ENCODE measurements around the gene CCT7. TPM values are rescaled to one million over a fixed set of nuclear protein-coding genes. Genes with fewer than 3 reads are reported as not detected.

CCT7 gene
- total RNA-seq, 1 donor from 2014 or later: 446 TPM

DNA sequence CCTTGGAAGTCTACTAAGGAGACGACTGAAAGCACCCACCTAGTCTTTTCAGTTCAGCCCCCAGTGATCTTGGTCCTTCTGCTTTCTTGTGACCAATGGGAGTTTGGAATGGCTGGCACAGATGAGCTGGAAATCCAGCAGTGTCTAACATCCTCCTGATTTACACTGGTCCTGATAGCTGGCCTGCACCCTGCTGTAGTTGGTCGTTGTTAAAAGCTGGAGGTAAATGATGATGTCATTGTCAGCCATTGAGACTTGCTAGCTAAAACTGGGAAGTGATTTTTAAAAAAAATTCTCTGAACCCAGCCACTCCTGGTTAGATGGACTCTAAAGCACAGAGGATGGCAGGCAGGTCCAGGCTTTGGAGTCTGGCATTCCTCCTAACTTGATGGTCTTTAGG, 19.3 kb downstream of the CCT7 start:
- H3K4me1 Mint-ChIP-seq: no peaks in the 10 kb centered on the region
- peaks cover 4% of the 10 kb centered on the region for H3K36me3 Mint-ChIP-seq (ENCODE audit: low read depth)
- H3K9me3 Mint-ChIP-seq: no peaks in the 10 kb centered on the region
- peaks cover 2% of the 10 kb centered on the region for H3K27me3 Mint-ChIP-seq (ENCODE audit: low read depth)
- TF ChIP-seq, protein P1, sequence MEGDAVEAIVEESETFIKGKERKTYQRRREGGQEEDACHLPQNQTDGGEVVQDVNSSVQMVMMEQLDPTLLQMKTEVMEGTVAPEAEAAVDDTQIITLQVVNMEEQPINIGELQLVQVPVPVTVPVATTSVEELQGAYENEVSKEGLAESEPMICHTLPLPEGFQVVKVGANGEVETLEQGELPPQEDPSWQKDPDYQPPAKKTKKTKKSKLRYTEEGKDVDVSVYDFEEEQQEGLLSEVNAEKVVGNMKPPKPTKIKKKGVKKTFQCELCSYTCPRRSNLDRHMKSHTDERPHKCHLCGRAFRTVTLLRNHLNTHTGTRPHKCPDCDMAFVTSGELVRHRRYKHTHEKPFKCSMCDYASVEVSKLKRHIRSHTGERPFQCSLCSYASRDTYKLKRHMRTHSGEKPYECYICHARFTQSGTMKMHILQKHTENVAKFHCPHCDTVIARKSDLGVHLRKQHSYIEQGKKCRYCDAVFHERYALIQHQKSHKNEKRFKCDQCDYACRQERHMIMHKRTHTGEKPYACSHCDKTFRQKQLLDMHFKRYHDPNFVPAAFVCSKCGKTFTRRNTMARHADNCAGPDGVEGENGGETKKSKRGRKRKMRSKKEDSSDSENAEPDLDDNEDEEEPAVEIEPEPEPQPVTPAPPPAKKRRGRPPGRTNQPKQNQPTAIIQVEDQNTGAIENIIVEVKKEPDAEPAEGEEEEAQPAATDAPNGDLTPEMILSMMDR (conservative IDR thresholded peaks at IDR 0.05): no peak
- no peak overlapping the region for H3K27ac Mint-ChIP-seq (ENCODE audit: unreplicated experiment)
- DNase-seq (ENCODE audit: low read depth, low spot score): no peak
- H3K4me3 Mint-ChIP-seq: no peak overlapping the region

DNA sequence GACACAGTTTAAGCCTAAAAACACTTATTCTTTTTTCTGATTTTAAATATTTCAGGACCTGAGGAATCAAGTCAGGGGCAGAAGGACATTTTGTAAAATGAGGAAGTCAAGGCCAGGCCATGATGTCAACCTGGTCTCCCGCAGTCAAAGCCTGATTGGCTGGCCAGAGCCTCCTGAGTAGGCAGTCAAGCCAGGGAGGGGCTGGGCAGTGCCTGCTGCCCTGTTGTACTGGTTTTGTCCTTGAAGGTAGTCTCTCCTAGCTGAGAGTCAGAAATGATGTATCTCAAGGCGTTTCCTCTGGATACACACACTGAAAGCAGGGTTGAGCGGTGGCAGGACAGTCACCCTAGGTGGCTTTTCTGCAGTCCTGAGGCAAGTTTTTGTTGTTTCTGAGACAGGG, 19.8 kb downstream of the CCT7 start:
- Mint-ChIP-seq H3K36me3 (ENCODE audit: low read depth) (peaks cover 4% of the 10 kb centered on the region), H3K4me3 (no peak overlapping the region), H3K4me1 (no peaks in the 10 kb centered on the region), H3K27me3 (ENCODE audit: low read depth) (peaks cover 2% of the 10 kb centered on the region), H3K9me3 (no peaks in the 10 kb centered on the region), H3K27ac (ENCODE audit: unreplicated experiment) (no peak overlapping the region)
- TF ChIP-seq, protein P1 (conservative IDR thresholded peaks at IDR 0.05): no peak
- no peak for DNase-seq (ENCODE audit: low read depth, low spot score)

DNA sequence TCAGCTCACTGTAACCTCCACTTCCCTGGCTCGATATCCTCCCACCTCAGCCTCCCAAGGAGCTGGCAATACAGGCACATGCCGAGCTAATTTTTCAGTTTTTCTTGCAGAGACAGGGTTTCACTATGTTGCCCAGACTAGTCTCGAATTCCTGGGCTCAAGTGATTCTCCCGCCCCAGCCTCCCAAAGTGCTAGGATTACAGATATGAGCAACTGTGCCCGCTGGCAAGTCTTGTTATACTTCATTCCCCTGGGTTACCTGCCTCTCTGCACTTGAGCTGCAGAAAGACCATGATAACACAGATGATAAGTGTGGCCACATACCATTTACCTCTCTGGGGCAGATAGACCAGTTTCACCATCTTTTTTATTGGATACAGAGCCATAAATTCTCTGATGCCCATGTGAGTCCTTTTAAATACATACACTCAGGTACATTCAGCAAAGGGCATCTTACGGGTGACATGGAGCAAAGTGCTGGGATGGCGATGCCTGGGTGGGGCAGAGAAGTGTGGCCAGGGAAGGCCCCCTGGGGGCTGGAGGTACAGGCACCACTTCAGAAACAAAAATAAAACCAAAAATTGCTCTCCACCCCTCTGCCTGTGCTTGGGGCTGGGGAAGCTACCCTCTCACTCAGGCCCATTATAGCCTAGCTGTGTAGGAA, 20.4 kb downstream of the CCT7 start:
- TF ChIP-seq, protein P1 (conservative IDR thresholded peaks at IDR 0.05): no peak
- peaks cover 2% of the 10 kb centered on the region for H3K27me3 Mint-ChIP-seq (ENCODE audit: low read depth)
- peaks cover 2% of the 10 kb centered on the region for H3K36me3 Mint-ChIP-seq (ENCODE audit: low read depth)
- DNase-seq (ENCODE audit: low read depth, low spot score): no peak
- no peak overlapping the region for H3K4me3 Mint-ChIP-seq
- H3K9me3 Mint-ChIP-seq: no peaks in the 10 kb centered on the region
- no peaks in the 10 kb centered on the region for H3K4me1 Mint-ChIP-seq
- no peak overlapping the region for H3K27ac Mint-ChIP-seq (ENCODE audit: unreplicated experiment)

DNA sequence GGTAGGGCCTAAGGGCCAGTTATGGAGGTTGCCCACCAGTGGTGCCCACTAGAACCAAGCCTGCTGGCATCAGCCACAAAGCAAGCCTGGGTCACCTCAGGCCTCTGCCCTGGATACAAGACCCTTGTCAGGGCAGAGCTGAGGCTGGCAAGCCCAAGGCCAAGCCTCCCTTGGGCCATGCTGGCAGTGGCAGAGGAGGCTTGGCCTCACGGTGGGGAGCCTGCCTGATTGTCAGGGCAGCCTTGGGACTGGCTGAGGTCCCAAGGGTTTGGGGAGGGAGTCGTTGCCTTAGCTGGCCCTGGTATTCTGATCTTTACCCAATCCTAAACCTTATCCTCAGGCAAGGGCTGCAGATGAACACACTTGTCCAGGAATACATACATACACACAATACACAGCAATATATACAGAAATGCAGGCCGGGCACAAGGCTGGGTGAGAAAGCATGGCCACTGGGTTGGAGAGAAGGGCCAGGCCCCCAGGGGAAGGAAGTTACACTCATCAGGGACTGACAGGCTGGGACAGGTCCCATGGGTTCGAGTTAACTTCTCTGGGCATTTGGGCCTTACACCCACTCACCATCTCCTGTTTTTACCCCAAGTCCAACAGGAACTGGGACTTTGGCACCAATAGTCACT, 21.0 kb downstream of the CCT7 start:
- DNase-seq (ENCODE audit: low read depth, low spot score): no peak
- H3K9me3 Mint-ChIP-seq: no peaks in the 10 kb centered on the region
- TF ChIP-seq, protein P1 (conservative IDR thresholded peaks at IDR 0.05): no peak
- peaks cover 2% of the 10 kb centered on the region for H3K27me3 Mint-ChIP-seq (ENCODE audit: low read depth)
- peak overlapping the region; percentile 19 for H3K4me3 Mint-ChIP-seq
- H3K4me1 Mint-ChIP-seq: no peaks in the 10 kb centered on the region
- H3K36me3 Mint-ChIP-seq (ENCODE audit: low read depth): no peaks in the 10 kb centered on the region
- H3K27ac Mint-ChIP-seq (ENCODE audit: unreplicated experiment): no peak overlapping the region

DNA sequence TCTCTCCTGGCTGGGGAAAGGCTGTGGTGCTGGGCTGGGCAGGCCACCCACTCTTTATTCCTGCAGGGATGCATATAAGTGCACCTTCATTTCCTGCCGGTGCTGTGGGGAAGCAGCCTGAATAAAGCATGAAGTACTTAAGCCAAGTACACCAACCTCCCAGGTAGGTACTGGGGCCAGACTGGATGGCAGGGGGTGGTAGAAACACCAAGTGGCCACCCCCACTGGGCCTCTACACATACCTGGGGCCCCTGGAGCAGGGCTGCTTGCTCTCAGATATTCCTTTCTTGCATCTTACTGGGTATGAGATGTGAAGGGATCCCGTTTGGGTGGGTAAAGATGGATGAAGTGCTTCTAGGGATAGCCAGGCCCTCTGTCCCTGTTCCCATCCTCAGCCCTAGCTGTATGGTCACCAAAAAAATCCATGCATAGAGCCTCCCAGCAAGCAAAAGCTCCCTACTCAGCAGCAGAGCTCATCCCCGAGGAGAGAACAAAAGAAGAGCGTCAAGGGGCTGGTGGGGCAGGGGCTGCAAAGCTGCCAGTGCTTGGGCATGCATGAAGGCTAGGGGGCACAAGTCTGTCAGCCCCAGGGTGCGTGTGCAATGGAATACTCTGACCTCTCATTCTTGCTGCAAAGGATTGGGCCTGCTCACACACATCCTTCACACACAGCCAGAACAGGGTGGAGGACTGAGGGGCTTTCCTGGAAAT, 22.0 kb downstream of the CCT7 start:
- H3K36me3 Mint-ChIP-seq (ENCODE audit: low read depth): no peaks in the 10 kb centered on the region

More for the DNA sequence above, 22.0 kb downstream of the CCT7 start:
- peaks cover 2% of the 10 kb centered on the region for H3K27me3 Mint-ChIP-seq (ENCODE audit: low read depth)
- no peaks in the 10 kb centered on the region for H3K9me3 Mint-ChIP-seq
- TF ChIP-seq, protein P1 (conservative IDR thresholded peaks at IDR 0.05): no peak
- DNase-seq (ENCODE audit: low read depth, low spot score): no peak
- no peak overlapping the region for H3K4me3 Mint-ChIP-seq
- H3K4me1 Mint-ChIP-seq: no peaks in the 10 kb centered on the region
- no peak overlapping the region for H3K27ac Mint-ChIP-seq (ENCODE audit: unreplicated experiment)
